Esophagus squamous epithelium (tissue), 4 donors: Measurements from ENCODE around the gene LRRC59.

ENCODE experiments used
- CTCF ChIP-seq, 6 experiments: fragments of 450-650 bp in 4 of 6; fragments of 200-600 bp in 2 of 6; sonication (generic) in 2 of 6; IDR thresholded peaks; one replicate each; pipeline ENCODE4 v1.5.1; 2016 to 2019; ENCODE audit warnings: antibody characterized with exemption in 6 of 6, mild to moderate bottlenecking in 4 of 6, moderate library complexity in 4 of 6
- POLR2A ChIP-seq, 4 donors: fragments of 450-650 bp; IDR thresholded peaks; one replicate each; pipeline ENCODE4 v1.6.1; 2017; ENCODE audit warnings: antibody characterized with exemption in 4 of 4, mild to moderate bottlenecking in 4 of 4, moderate library complexity in 3 of 4

- TF ChIP-seq POLR2A (IDR thresholded peaks at IDR 0.05) (no peak), CTCF (IDR thresholded peaks at IDR 0.05) (no peak)
Measured at GRCh38 chr17:50339381-50339780, 57.9 kb downstream of the LRRC59 start.
